ENCODE measurements around the gene AGPAT1.
A peak's percentile ranks its signal among the peaks of the same experiment; 100 is the strongest.

- TF ChIP-seq, protein P1, sequence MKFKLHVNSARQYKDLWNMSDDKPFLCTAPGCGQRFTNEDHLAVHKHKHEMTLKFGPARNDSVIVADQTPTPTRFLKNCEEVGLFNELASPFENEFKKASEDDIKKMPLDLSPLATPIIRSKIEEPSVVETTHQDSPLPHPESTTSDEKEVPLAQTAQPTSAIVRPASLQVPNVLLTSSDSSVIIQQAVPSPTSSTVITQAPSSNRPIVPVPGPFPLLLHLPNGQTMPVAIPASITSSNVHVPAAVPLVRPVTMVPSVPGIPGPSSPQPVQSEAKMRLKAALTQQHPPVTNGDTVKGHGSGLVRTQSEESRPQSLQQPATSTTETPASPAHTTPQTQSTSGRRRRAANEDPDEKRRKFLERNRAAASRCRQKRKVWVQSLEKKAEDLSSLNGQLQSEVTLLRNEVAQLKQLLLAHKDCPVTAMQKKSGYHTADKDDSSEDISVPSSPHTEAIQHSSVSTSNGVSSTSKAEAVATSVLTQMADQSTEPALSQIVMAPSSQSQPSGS (IDR thresholded peaks at IDR 0.05; ENCODE audit: low read length), result no peak
- TF ChIP-seq SIN3A (conservative IDR thresholded peaks at IDR 0.05 in 1 of 2, IDR thresholded peaks at IDR 0.05 in 1 of 2; ENCODE audit: low read depth in 1 of 2, low read length in 2 of 2) (no peak), SP1 (IDR thresholded peaks at IDR 0.05; ENCODE audit: low read depth, low read length) (no peak), TAF1 (IDR thresholded peaks at IDR 0.05; ENCODE audit: low read depth, low read length) (no peak), POLR2A (IDR thresholded peaks at IDR 0.05; ENCODE audit: control extremely low read depth in 1 of 2, low read depth in 2 of 2, low read length in 2 of 2) (peak in 1 of 2 experiments; percentile 48; a peak in 1 of 3 replicates), SUZ12 (IDR thresholded peaks at IDR 0.05; ENCODE audit: low read length) (no peak), USF2 (IDR thresholded peaks at IDR 0.05; ENCODE audit: low read length) (no peak), EZH2 (IDR thresholded peaks at IDR 0.05; ENCODE audit: low read depth, low read length, severe bottlenecking) (no peak), MAFK (IDR thresholded peaks at IDR 0.05; ENCODE audit: low read depth, low read length) (no peak), POU5F1 (IDR thresholded peaks at IDR 0.05; ENCODE audit: low read depth, low read length) (no peak), ZNF274 (IDR thresholded peaks at IDR 0.05; ENCODE audit: borderline replicate concordance, extremely low read depth, low read length) (no peak), RNF2 (IDR thresholded peaks at IDR 0.05; ENCODE audit: borderline replicate concordance, low read depth, low read length, missing control alignments, poor library complexity, severe bottlenecking) (no peak)
- TF ChIP-seq, protein P2, sequence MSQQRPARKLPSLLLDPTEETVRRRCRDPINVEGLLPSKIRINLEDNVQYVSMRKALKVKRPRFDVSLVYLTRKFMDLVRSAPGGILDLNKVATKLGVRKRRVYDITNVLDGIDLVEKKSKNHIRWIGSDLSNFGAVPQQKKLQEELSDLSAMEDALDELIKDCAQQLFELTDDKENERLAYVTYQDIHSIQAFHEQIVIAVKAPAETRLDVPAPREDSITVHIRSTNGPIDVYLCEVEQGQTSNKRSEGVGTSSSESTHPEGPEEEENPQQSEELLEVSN (IDR thresholded peaks at IDR 0.05), result no peak
- TF ChIP-seq, protein P3, sequence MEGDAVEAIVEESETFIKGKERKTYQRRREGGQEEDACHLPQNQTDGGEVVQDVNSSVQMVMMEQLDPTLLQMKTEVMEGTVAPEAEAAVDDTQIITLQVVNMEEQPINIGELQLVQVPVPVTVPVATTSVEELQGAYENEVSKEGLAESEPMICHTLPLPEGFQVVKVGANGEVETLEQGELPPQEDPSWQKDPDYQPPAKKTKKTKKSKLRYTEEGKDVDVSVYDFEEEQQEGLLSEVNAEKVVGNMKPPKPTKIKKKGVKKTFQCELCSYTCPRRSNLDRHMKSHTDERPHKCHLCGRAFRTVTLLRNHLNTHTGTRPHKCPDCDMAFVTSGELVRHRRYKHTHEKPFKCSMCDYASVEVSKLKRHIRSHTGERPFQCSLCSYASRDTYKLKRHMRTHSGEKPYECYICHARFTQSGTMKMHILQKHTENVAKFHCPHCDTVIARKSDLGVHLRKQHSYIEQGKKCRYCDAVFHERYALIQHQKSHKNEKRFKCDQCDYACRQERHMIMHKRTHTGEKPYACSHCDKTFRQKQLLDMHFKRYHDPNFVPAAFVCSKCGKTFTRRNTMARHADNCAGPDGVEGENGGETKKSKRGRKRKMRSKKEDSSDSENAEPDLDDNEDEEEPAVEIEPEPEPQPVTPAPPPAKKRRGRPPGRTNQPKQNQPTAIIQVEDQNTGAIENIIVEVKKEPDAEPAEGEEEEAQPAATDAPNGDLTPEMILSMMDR (IDR thresholded peaks at IDR 0.05; ENCODE audit: control extremely low read depth in 1 of 3, insufficient read depth in 1 of 3, low read depth in 1 of 3, low read length in 3 of 3), result no peak
Measured at GRCh38 chr6:32182555-32182981, 6.7 kb upstream of the AGPAT1 start.
